ENCODE data around the gene CRYAB.

DNA sequence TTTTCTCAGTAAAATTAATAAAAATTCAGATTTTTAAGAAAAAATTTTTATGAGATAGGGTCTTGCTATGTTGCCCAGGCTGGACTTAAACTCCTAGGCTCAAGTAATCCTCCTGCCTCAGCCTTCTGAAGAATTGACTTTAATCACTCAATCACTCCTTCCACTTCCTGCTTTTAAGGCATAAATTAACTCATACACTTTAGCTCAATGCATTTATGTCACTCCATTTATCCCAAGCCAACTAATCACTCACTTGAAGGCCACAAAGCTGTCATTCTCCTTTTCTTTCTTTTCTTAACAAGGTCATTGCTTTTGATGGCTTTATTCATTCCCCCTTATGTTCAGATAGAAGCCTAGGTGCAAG lies 41.1 kb downstream of the CRYAB start:
- TF ChIP-seq, protein P1, sequence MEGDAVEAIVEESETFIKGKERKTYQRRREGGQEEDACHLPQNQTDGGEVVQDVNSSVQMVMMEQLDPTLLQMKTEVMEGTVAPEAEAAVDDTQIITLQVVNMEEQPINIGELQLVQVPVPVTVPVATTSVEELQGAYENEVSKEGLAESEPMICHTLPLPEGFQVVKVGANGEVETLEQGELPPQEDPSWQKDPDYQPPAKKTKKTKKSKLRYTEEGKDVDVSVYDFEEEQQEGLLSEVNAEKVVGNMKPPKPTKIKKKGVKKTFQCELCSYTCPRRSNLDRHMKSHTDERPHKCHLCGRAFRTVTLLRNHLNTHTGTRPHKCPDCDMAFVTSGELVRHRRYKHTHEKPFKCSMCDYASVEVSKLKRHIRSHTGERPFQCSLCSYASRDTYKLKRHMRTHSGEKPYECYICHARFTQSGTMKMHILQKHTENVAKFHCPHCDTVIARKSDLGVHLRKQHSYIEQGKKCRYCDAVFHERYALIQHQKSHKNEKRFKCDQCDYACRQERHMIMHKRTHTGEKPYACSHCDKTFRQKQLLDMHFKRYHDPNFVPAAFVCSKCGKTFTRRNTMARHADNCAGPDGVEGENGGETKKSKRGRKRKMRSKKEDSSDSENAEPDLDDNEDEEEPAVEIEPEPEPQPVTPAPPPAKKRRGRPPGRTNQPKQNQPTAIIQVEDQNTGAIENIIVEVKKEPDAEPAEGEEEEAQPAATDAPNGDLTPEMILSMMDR (IDR thresholded peaks at IDR 0.05): no peak
- TF ChIP-seq POLR2A (IDR thresholded peaks at IDR 0.05): no peak
- TF ChIP-seq EP300 (IDR thresholded peaks at IDR 0.05): no peak
